Measurements from ENCODE around the gene UTP11.

DNA sequence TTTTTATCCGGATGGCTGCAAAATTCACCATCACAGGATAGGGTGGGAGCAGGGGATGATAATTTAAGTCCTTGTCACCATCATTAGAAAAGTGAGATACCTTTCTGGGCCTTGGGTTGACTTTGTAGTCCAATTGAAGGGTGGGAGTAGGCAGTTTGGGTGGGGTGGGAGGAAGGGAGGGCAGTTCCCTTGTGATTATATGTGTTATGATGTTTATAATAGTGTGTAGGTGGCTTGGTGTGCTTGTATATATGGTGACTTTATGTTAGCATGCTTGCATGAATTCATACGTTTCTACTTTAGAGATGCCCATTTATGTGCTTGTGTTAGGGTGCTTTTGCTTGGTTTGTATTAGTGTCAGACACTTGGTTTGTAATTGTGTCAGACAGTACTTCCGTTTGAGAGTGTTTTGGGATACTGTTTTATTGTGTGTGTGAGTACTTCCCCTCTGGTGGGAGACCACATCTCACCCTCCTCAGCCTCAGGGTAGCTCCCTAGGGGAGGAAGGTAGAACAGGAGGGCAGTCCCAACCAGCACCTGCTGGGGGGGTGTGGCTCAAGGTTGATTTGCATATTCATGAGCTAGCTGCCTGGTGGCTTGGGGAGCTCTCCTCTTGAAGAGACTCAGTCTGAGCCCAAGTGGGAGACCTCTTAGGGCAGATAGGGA lies 40.3 kb downstream of the UTP11 start:
- TF ChIP-seq CBX5 (IDR thresholded peaks at IDR 0.05; ENCODE audit: low read depth, low read length) (no peak), SIN3A (conservative IDR thresholded peaks at IDR 0.05 in 1 of 2, IDR thresholded peaks at IDR 0.05 in 1 of 2; ENCODE audit: low read depth in 1 of 2, low read length in 2 of 2) (no peak), CHD1 (IDR thresholded peaks at IDR 0.05; ENCODE audit: low read depth, low read length) (no peak), TBP (IDR thresholded peaks at IDR 0.05; ENCODE audit: low read depth, low read length) (no peak), TAF1 (IDR thresholded peaks at IDR 0.05; ENCODE audit: low read depth, low read length) (no peak), GTF2F1 (IDR thresholded peaks at IDR 0.05; ENCODE audit: borderline replicate concordance, low read depth, low read length) (no peak)
- TF ChIP-seq, protein P1, sequence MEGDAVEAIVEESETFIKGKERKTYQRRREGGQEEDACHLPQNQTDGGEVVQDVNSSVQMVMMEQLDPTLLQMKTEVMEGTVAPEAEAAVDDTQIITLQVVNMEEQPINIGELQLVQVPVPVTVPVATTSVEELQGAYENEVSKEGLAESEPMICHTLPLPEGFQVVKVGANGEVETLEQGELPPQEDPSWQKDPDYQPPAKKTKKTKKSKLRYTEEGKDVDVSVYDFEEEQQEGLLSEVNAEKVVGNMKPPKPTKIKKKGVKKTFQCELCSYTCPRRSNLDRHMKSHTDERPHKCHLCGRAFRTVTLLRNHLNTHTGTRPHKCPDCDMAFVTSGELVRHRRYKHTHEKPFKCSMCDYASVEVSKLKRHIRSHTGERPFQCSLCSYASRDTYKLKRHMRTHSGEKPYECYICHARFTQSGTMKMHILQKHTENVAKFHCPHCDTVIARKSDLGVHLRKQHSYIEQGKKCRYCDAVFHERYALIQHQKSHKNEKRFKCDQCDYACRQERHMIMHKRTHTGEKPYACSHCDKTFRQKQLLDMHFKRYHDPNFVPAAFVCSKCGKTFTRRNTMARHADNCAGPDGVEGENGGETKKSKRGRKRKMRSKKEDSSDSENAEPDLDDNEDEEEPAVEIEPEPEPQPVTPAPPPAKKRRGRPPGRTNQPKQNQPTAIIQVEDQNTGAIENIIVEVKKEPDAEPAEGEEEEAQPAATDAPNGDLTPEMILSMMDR (IDR thresholded peaks at IDR 0.05; ENCODE audit: control extremely low read depth in 1 of 3, insufficient read depth in 1 of 3, low read depth in 1 of 3, low read length in 3 of 3) = no peak
